Hepatocyte (in vitro differentiated cells): ENCODE data around the gene LRRIQ1. TPM values are rescaled to one million over a fixed set of nuclear protein-coding genes. Genes with fewer than 3 reads are reported as not detected.

ENCODE experiments used
- DNase-seq: peaks from one replicate; pipeline ENCODE4 v3.0.0-alpha.2; 2016; ENCODE audit warnings: low spot score
- H2AFZ ChIP-seq: fragments of 200-600 bp; sonication (generic); 2 replicates; pipeline ENCODE4 v1.6.0; 2016; ENCODE audit warnings: antibody characterized with exemption, mild to moderate bottlenecking
- H3K27ac ChIP-seq: fragments of 200-600 bp; sonication (generic); 2 replicates; pipeline ENCODE4 v1.5.1; 2016; ENCODE audit warnings: mild to moderate bottlenecking
- H3K27me3 ChIP-seq: fragments of 200-600 bp; sonication (generic); 2 replicates; pipeline ENCODE4 v1.6.1; 2016
- H3K36me3 ChIP-seq: fragments of 200-600 bp; sonication (generic); replicated peaks from 2 replicates; pipeline ENCODE4 v1.5.1; 2016; ENCODE audit warnings: low read depth; ENCODE audit not compliant: insufficient read depth
- H3K4me1 ChIP-seq: fragments of 200-600 bp; sonication (generic); 2 replicates; pipeline ENCODE4 v1.5.1; 2016; ENCODE audit warnings: mild to moderate bottlenecking, moderate library complexity; ENCODE audit not compliant: insufficient read depth
- H3K4me2 ChIP-seq: fragments of 200-600 bp; sonication (generic); 2 replicates; pipeline ENCODE4 v1.6.0; 2016
- H3K4me3 ChIP-seq: fragments of 200-600 bp; sonication (generic); 2 replicates; pipeline ENCODE4 v1.5.1; 2016; ENCODE audit warnings: mild to moderate bottlenecking
- H3K79me2 ChIP-seq: fragments of 200-600 bp; sonication (generic); 2 replicates; pipeline ENCODE4 v1.6.0; 2017; ENCODE audit warnings: mild to moderate bottlenecking
- H3K9me2 ChIP-seq: fragments of 200-600 bp; sonication (generic); replicated peaks from 2 replicates; pipeline ENCODE4 v1.6.0; 2017; ENCODE audit warnings: mild to moderate bottlenecking; ENCODE audit not compliant: insufficient read depth
- H3K9me3 ChIP-seq: fragments of 200-600 bp; sonication (generic); 2 replicates; pipeline ENCODE4 v1.5.1; 2016; ENCODE audit warnings: low read depth, mild to moderate bottlenecking
- H4K20me1 ChIP-seq: fragments of 200-600 bp; sonication (generic); 2 replicates; pipeline ENCODE4 v1.6.0; 2016; ENCODE audit warnings: mild to moderate bottlenecking; ENCODE audit not compliant: insufficient read depth, poor library complexity, severe bottlenecking
- EZH2 ChIP-seq: fragments of 200-600 bp; sonication (generic); IDR thresholded peaks from 2 replicates; pipeline ENCODE4 v1.6.1; 2016; ENCODE audit warnings: antibody characterized with exemption, mild to moderate bottlenecking, borderline replicate concordance
- EZH2phosphoT487 ChIP-seq: fragments of 200-600 bp; sonication (generic); IDR thresholded peaks from one replicate; pipeline ENCODE4 v1.6.1; 2018; ENCODE audit warnings: antibody characterized with exemption, mild to moderate bottlenecking, low read depth, moderate library complexity; ENCODE audit not compliant: unreplicated experiment, severe bottlenecking
- WGBS: methylation state at CpG from one replicate; pipeline ENCODE4 v1.1.6; 2016; ENCODE audit warnings: low lambda C conversion rate; ENCODE audit errors: missing lambda C conversion rate; 5-methylcytosine and 5-hydroxymethylcytosine counted together
- polyA plus RNA-seq: library from polyadenylated mRNA; unstranded; fragments of >200 nt; fragmentation: Nextera tagmentation; extraction: Ambion mirVana; gene quantifications from 2 replicates; pipeline ENCODE4 v1.2.1, GENCODE V29; 2016
- total RNA-seq: library from RNA; depleted of rRNA; stranded (reverse); fragments of >200 nt; gene quantifications from 2 replicates; pipeline ENCODE4 v1.2.3, GENCODE V29; 2014
- TF ChIP-seq, protein P1 (sequence below): fragments of 200-600 bp; sonication (generic); IDR thresholded peaks from 2 replicates; pipeline ENCODE4 v1.5.1; 2016; ENCODE audit warnings: antibody characterized with exemption, mild to moderate bottlenecking; ENCODE audit not compliant: poor library complexity

The LRRIQ1 gene
- total and polyA plus RNA-seq, 2 experiments from 2014 or later = 0.07 to 0.13 TPM

GRCh38 chr12:85157035-85157603 is 121.0 kb downstream of the LRRIQ1 start:
- DNase-seq = no peak
- H3K27me3 ChIP-seq = no peaks in the 10 kb centered on the region
- H3K27ac ChIP-seq = no peak overlapping the region
- H3K36me3 ChIP-seq = no peaks in the 10 kb centered on the region
- H3K9me2 ChIP-seq = no peaks in the 10 kb centered on the region
- H3K4me2 ChIP-seq = no peak overlapping the region
- H2AFZ ChIP-seq = no peak overlapping the region
- no peaks in the 10 kb centered on the region for H3K4me1 ChIP-seq
- H3K79me2 ChIP-seq = no peaks in the 10 kb centered on the region
- 92% methylated on average over 3 of the region's 3 CpGs for WGBS
- no peaks in the 10 kb centered on the region for H4K20me1 ChIP-seq
- H3K4me3 ChIP-seq = no peak overlapping the region
- TF ChIP-seq EZH2phosphoT487 (no peak), EZH2 (no peak)
- TF ChIP-seq, protein P1, sequence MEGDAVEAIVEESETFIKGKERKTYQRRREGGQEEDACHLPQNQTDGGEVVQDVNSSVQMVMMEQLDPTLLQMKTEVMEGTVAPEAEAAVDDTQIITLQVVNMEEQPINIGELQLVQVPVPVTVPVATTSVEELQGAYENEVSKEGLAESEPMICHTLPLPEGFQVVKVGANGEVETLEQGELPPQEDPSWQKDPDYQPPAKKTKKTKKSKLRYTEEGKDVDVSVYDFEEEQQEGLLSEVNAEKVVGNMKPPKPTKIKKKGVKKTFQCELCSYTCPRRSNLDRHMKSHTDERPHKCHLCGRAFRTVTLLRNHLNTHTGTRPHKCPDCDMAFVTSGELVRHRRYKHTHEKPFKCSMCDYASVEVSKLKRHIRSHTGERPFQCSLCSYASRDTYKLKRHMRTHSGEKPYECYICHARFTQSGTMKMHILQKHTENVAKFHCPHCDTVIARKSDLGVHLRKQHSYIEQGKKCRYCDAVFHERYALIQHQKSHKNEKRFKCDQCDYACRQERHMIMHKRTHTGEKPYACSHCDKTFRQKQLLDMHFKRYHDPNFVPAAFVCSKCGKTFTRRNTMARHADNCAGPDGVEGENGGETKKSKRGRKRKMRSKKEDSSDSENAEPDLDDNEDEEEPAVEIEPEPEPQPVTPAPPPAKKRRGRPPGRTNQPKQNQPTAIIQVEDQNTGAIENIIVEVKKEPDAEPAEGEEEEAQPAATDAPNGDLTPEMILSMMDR = no peak
- no peaks in the 10 kb centered on the region for H3K9me3 ChIP-seq

DNA sequence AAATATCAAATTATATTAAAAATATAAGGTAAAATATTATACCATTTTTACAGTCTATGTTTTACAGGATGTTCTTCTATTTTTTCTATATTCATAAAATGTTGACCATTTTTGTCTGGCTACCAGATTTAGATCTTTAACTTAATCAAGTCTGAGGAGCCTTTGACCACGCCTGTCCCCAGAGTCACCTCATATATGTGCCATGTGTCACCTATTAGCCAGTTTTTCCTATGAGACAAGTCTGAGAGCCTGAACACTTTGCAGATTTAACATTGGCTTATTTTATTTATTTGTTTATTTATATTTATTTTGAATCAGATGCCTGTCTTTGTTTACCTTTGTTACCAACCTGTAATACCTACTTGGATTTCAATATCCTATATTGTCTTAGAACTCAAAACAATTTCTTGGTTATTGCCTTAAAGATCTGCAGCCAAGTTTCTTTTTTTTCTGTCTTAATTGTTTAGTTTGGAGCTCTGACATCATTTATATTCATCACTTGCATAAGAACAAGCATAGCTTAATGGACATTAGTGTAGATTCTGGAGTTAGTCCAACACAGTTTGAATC is 127.7 kb downstream of the LRRIQ1 start:
- Histone ChIP-seq H3K4me3 (no peak overlapping the region), H3K4me2 (no peak overlapping the region), H3K27ac (no peak overlapping the region), H3K9me2 (no peaks in the 10 kb centered on the region), H3K9me3 (no peaks in the 10 kb centered on the region), H4K20me1 (no peaks in the 10 kb centered on the region), H2AFZ (no peak overlapping the region), H3K36me3 (no peaks in the 10 kb centered on the region), H3K4me1 (no peaks in the 10 kb centered on the region), H3K27me3 (no peaks in the 10 kb centered on the region), H3K79me2 (no peaks in the 10 kb centered on the region)
- no peak for TF ChIP-seq EZH2
- no peak for TF ChIP-seq EZH2phosphoT487
- TF ChIP-seq, protein P1 = no peak
- WGBS = 87% methylated on average over 1 of the region's 1 CpG
- DNase-seq = no peak

GRCh38 chr12:85179680-85180270 is 143.6 kb downstream of the LRRIQ1 start:
- 67% methylated on average over 2 of the region's 2 CpGs for WGBS
- Histone ChIP-seq H3K9me2 (no peaks in the 10 kb centered on the region), H3K4me2 (no peak overlapping the region), H3K36me3 (no peaks in the 10 kb centered on the region), H2AFZ (no peak overlapping the region), H3K27me3 (no peaks in the 10 kb centered on the region), H3K4me3 (no peak overlapping the region), H3K79me2 (no peaks in the 10 kb centered on the region), H3K27ac (no peak overlapping the region), H4K20me1 (no peaks in the 10 kb centered on the region), H3K9me3 (no peaks in the 10 kb centered on the region), H3K4me1 (no peaks in the 10 kb centered on the region)
- no peak for DNase-seq
- TF ChIP-seq EZH2phosphoT487 (no peak), EZH2 (no peak)
- TF ChIP-seq, protein P1 = no peak
